IPS-NIHi7 (cell line): ENCODE measurements around the gene SFRP5.

Experiments used
- DNase-seq: peaks from one replicate; pipeline ENCODE4 v3.0.0; 2012; ENCODE audit warnings: mixed read lengths; ENCODE audit errors: extremely low spot score

SFRP5 gene, protein sequence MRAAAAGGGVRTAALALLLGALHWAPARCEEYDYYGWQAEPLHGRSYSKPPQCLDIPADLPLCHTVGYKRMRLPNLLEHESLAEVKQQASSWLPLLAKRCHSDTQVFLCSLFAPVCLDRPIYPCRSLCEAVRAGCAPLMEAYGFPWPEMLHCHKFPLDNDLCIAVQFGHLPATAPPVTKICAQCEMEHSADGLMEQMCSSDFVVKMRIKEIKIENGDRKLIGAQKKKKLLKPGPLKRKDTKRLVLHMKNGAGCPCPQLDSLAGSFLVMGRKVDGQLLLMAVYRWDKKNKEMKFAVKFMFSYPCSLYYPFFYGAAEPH

DNA sequence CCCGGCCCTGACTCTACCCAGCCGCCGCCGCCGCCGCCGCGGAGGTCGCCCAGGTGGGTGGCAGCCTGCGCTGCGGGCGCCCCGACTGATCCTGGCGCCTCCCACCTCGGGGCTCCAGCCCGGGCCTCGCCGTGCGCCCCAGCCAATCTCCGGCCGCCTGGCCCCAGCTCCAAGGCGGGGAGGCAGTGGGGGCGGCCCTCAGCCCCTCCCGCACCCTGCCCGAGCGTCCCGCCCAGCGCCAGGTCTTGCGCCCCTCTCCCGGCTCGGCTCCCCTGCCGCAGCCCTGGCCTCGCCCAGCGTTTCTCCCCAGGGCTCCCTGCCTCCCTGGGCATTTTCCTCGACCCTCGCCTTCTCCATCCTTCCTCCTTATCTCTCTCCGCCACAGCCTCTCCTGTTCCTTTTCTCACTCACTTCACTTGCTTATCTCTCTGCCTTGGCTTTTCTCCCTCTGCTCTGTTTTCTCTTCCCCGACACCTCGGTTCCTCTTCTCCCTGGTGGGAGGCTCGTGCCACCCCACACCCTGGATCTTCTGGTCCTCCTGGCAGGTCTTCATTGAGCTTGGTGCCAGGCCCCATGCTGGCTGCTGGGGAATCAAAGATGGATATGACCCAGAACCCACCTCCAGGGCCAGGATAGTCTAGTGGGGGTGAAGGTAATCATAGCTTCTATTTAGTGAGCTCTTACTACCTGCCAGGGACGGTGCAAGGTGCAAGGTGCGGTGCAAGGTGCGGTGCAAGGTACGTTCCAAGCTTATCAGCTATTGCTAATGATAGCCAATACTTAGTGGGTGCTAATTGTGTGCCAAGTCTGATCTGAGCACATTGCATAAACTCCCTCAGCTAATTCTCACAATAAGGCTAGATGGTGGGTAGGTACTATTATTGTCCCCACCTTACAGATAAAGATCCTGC lies at the start of gene SFRP5:
SFRP5 (minus strand) TSS at position 87 of the 911 bp plus-strand sequence. CDS start 166 bp downstream, outside the sequence.
- peak; percentile 74 for DNase-seq

DNA sequence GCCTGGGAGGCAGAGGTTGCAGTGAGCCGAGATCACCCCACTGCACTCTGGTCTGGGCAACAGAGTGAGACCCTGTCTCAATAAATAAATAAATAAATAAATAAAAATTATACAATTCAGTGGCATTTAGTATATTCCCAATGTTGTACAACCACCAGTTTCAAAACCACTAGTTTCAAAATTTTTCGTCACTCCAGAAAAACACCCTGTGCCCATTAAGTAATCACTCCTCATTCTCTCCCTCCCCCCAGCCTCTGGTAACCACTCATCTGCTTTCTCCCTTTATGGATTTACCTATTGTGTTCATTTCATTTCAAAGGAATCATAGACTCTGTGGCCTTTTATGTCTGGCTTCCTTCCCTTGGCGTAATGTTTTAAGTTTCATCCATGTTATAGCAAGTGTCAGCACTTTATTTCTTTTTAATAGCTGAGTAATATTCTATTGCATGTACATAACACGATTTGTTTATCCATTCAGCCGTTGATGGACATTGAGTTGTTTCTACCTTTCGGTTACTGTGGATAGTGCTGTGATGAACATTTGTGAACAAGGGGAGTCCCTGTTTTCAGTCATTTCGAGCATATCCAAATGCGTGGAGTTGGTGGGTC lies 48.4 kb upstream of the SFRP5 start:
- no peak for DNase-seq

GRCh38 chr10:97818572-97818971 lies 46.8 kb upstream of the SFRP5 start:
- no peak for DNase-seq

DNA sequence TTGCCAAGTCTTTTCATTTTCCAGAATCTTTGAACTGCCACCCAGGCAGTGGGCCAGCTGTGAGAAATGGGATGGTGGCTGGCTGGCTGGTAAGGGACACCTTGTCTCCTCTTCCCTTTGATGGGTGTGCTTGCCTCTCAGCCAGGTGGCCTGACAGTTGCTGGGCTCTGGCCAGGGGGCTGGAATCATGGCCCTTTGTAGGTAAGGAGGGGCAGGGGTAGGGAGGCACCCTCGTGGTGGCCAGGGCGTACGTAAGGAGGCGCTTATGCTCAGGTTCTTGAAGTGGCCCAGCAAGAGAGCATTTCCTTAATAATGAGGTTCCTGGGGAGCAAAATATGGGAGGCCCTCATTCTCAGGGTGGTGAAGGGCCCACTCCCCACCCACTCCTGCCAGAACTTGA lies 44.8 kb upstream of the SFRP5 start:
- no peak for DNase-seq

- no peak for DNase-seq
Measured at GRCh38 chr10:97814996-97815395, 43.2 kb upstream of the SFRP5 start.

- DNase-seq = no peak
Measured at GRCh38 chr10:97813311-97813710, 41.5 kb upstream of the SFRP5 start.

- no peak for DNase-seq
Measured at GRCh38 chr10:97812696-97813095, 40.9 kb upstream of the SFRP5 start.

- DNase-seq = no peak
Measured at GRCh38 chr10:97811958-97812357, 40.2 kb upstream of the SFRP5 start.

- DNase-seq = no peak
Measured at GRCh38 chr10:97810446-97810845, 38.6 kb upstream of the SFRP5 start.

DNA sequence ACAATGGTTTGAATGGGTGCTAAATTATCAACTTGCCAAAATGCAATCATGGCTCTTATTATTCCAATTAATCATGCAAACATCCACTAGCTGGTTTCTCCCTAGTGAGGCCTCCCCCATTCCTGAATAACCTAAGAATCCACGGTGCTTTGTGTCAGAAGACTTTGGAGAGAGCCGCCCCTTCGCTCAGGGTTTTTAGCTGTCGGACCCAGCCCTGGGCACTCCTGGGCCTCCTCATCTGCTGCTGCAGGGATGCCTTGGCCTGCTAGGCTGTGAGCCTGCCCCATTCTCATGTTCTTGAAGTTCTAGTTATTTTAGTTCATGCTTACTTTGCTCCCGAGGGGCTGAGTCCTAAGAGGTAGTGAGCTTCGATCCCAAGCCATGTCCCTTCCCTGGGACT lies 34.1 kb upstream of the SFRP5 start:
- DNase-seq = no peak

- no peak for DNase-seq
Measured at GRCh38 chr10:97805096-97805884, 33.5 kb upstream of the SFRP5 start.

- no peak for DNase-seq
Measured at GRCh38 chr10:97801422-97801821, 29.6 kb upstream of the SFRP5 start.

- DNase-seq = no peak
Measured at GRCh38 chr10:97800474-97800873, 28.7 kb upstream of the SFRP5 start.

- DNase-seq = no peak
Measured at GRCh38 chr10:97798958-97799610, 27.3 kb upstream of the SFRP5 start.

DNA sequence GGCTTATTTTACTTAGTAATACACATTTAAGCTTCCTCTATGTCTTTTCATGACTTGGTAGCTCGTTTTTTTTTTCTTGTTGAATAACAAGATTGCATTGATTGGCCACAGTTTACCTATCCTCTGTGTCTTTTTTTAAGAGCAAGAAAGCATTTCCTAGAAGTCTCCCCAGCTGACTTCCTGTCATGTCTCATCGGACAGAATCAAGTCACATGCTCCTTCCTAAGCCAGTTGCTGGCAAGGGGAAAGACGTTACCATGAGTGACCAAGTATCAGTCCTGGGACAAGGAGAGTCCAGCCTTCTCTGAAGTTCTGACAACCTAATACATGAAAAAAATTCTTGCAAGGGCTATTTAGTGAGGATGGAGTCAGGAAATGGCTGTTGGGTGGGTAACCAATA lies 24.9 kb upstream of the SFRP5 start:
- no peak for DNase-seq

DNA sequence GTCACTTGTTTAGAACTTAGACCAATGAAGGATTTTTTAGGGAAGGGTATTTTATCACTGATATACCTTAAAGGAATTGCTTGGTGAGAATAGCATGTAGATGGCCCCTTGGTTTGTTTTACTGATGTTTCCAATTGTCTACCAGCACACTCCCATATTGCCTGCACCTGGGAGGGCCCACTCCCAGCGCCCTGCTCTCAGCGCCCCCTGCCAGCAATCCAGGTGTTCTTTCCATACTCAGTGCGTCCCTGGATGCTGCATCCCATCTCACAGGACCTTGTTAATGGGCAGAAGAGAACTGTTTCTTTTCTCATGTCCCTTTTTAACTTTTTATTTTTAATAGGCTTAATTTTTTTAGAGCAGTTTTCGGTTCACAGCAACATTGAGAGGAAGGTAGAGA lies 24.1 kb upstream of the SFRP5 start:
- peak; percentile 59 for DNase-seq

GRCh38 chr10:97791824-97792721 lies 20.3 kb upstream of the SFRP5 start:
- DNase-seq = peak; percentile 93

GRCh38 chr10:97789770-97790397 lies 18.1 kb upstream of the SFRP5 start:
- no peak for DNase-seq

DNA sequence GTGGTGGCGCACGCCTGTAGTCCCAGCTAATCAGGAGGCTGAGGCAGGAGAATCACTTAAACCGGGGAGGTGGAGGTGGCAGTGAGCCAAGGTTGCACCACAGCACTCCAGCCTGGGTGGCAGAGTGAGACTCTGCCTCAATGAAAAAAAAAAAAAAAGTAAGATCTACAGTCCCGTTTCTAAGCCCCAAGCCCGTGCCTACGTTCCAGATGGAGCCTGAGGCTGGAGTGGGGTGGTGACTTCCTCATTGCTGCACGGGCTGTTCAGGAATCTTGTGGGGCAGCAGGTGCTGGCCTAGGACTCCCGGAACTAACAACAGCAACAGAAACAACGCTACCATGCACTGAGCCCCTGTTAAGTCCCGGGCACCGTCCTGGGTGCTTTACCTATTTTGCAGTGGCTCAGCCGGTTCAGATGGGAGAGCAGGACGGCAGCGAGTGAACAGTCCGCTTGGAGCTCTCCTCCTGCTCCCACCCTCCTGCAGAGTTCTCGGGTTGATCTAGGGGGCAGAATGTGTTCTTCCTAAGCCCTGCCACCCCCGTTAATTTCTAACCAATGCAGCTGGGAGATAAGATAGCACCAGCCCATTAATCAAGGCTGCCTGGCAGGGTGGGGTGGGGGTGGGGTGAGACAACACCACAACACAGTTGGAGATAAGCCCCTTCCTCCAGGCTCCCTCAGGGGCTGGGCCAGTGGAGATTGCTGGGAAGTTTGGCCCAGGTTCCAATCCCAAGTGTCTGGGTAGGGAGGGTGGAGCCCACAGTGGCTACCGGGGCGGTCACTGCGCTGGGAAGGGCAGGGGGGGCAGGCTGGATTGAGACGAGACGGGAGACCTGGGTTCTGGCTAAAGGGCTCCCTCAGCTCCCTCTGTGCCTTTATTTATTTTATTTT lies 17.0 kb upstream of the SFRP5 start:
- DNase-seq = peak; percentile 45
